ENCODE data around the gene CAPN8. TPM values are rescaled to one million over a fixed set of nuclear protein-coding genes. Genes with fewer than 3 reads are reported as not detected.

Gene CAPN8
- total RNA-seq, 1 donor from 2014 or later, result not detected

DNA sequence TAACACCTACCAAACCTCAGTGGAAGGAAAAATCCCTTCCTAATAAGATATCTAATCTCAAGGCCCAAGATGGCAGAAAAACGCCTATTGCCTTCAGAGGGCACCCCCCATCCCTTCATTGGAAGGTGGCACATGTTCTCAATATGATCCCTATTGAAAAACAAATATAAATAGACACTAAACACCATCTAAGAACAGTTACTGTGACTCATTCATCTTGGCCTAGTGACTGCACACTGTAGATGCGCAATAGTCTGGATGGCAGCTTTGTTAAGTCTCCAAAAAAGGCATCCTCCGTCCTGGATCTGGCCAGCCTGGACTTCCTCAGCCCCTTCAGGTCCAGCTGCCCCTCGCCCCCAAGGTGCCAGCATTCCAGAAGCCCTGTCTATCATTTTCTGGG lies 121.9 kb downstream of the CAPN8 start:
- intact Hi-C loops (cut with micrococcal nuclease), result no loop called here
- Mint-ChIP-seq H3K27ac (no peak overlapping the region), H3K4me1 (ENCODE audit: low read depth) (no peaks in the 10 kb centered on the region), H3K4me3 (no peak overlapping the region), H3K9me3 (peaks cover 3% of the 10 kb centered on the region), H3K27me3 (ENCODE audit: insufficient read depth) (no peaks in the 10 kb centered on the region), H3K36me3 (ENCODE audit: low read depth) (no peaks in the 10 kb centered on the region)
- DNase-seq (ENCODE audit: low spot score), result no peak

DNA sequence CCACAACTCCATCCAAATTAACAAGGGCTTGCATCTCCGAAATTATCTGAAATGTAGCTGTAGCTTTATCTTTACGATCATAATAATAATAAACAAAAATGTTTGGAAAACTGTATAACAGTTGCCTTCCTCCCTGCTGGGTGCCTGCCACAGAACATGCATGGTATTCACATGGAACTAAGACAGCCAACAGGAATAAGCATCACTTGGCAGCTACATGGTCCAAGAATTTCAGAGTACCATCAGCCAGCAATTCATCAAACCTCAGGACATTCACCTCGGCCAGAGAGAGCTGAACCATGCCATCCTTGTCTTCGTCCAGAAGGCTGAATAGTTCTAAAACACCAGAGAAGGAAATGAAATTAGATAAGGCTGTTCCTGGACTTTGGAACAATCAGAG lies 122.7 kb downstream of the CAPN8 start:
- H3K9me3 Mint-ChIP-seq, result no peaks in the 10 kb centered on the region
- H3K4me3 Mint-ChIP-seq, result no peak overlapping the region
- H3K27ac Mint-ChIP-seq, result no peak overlapping the region
- intact Hi-C loops (cut with micrococcal nuclease), result no loop called here
- no peaks in the 10 kb centered on the region for H3K36me3 Mint-ChIP-seq (ENCODE audit: low read depth)
- H3K27me3 Mint-ChIP-seq (ENCODE audit: insufficient read depth), result no peaks in the 10 kb centered on the region
- no peaks in the 10 kb centered on the region for H3K4me1 Mint-ChIP-seq (ENCODE audit: low read depth)
- DNase-seq (ENCODE audit: low spot score), result no peak

DNA sequence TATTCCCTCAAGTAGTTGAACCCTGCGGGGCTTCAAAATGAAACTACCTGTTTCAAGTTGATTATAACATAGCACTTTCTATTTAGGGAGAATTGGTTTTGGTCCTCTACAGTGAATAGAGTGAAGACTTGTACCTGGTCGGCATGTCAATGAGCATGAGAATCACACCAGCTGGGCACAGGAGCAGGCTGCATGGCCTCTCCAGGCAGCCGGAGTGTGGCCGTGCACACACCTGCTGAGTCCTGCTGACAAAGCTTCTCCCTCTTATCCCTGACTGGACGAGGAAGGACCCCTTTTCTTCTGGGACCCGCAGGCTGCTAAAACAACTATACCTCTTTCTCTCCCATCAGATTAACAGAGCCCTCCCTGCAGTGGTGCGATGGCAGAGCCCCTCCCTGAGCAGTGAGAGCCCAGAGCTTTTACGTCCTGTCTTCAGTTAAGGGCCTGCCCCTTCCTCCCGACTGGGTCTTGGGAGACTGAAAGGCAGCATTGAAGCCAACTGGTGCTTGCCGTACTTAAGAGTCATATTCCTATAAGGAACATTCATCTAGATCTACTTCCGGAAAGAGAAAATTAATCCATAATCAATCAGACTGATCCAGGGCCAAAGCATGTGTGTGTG lies 124.9 kb downstream of the CAPN8 start:
- no peaks in the 10 kb centered on the region for H3K4me1 Mint-ChIP-seq (ENCODE audit: low read depth)
- no peak for DNase-seq (ENCODE audit: low spot score)
- H3K27me3 Mint-ChIP-seq (ENCODE audit: insufficient read depth), result no peaks in the 10 kb centered on the region
- no peaks in the 10 kb centered on the region for H3K9me3 Mint-ChIP-seq
- no peak overlapping the region for H3K27ac Mint-ChIP-seq
- no peak overlapping the region for H3K4me3 Mint-ChIP-seq
- intact Hi-C loops (cut with micrococcal nuclease), result no loop called here
- no peaks in the 10 kb centered on the region for H3K36me3 Mint-ChIP-seq (ENCODE audit: low read depth)

DNA sequence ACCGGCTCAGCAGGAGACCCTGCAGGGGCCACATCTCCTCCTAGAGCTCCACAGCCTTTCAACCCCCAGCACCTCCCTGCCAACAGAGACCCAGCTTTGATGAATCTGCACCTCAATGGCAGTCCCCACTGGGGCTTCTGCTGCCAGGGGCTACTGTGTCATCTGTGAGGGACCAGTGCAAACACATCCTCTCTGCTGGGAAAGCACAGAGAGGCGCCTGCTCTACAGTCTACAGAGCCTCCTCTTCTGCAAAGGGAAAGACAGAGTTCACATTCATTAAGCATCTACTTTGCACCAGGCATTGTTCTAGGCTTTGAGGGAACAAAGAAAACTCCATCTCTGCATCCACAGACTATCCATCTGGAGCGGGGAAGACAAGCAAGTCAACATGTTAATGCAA lies 125.8 kb downstream of the CAPN8 start:
- Mint-ChIP-seq H3K4me3 (no peak overlapping the region), H3K36me3 (ENCODE audit: low read depth) (no peaks in the 10 kb centered on the region), H3K9me3 (no peaks in the 10 kb centered on the region), H3K27me3 (ENCODE audit: insufficient read depth) (peaks cover 4% of the 10 kb centered on the region), H3K27ac (no peak overlapping the region), H3K4me1 (ENCODE audit: low read depth) (no peaks in the 10 kb centered on the region)
- intact Hi-C loops (cut with micrococcal nuclease), result no loop called here
- no peak for DNase-seq (ENCODE audit: low spot score)

DNA sequence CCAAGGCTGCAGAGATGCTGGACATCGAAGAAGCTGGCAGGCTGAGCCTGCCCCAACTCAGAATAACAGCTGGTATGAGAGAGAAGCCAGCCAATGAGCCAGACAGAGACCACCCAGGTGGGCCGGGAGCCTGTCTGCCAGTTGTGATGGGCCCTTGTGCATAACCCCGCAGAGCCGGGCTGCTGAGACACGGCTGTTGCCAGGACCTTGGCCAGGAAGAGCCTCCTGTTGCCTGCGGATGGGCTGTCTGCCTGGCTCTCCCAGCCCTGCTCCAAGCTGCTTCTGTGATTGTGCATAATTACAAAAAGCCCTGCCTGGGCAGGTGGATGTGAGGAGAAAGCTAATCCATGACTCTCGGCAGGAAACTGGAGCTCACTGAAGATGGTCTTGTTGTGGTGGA lies 126.5 kb downstream of the CAPN8 start:
- no peak overlapping the region for H3K27ac Mint-ChIP-seq
- no peaks in the 10 kb centered on the region for H3K4me1 Mint-ChIP-seq (ENCODE audit: low read depth)
- no peaks in the 10 kb centered on the region for H3K9me3 Mint-ChIP-seq
- H3K36me3 Mint-ChIP-seq (ENCODE audit: low read depth), result no peaks in the 10 kb centered on the region
- intact Hi-C loops (cut with micrococcal nuclease), result no loop called here
- H3K27me3 Mint-ChIP-seq (ENCODE audit: insufficient read depth), result peaks cover 6% of the 10 kb centered on the region
- no peak overlapping the region for H3K4me3 Mint-ChIP-seq
- DNase-seq (ENCODE audit: low spot score), result no peak

DNA sequence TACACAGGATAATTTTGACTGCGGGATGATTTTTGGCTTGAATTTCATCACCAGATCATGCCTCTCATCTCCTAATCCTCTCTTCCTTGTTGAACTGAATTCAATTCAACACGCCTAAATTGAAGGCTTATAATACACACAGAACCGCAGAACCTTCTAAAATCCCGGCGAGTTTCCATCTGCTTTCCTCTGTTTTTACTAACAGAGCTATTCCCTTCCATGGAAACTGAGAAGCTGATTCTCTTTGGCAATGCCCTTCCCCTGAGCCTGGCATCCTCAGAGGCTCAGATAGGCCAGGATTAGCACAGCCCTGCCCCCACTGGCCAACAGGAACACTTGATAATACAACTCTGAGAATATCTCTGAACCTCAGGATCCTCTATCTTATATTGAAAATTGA lies 130.2 kb downstream of the CAPN8 start:
- H3K4me3 Mint-ChIP-seq, result no peak overlapping the region
- intact Hi-C loops (cut with micrococcal nuclease), result no loop called here
- H3K27me3 Mint-ChIP-seq (ENCODE audit: insufficient read depth), result peaks cover 11% of the 10 kb centered on the region
- no peak overlapping the region for H3K27ac Mint-ChIP-seq
- no peaks in the 10 kb centered on the region for H3K9me3 Mint-ChIP-seq
- H3K36me3 Mint-ChIP-seq (ENCODE audit: low read depth), result no peaks in the 10 kb centered on the region
- DNase-seq (ENCODE audit: low spot score), result no peak
- no peaks in the 10 kb centered on the region for H3K4me1 Mint-ChIP-seq (ENCODE audit: low read depth)

DNA sequence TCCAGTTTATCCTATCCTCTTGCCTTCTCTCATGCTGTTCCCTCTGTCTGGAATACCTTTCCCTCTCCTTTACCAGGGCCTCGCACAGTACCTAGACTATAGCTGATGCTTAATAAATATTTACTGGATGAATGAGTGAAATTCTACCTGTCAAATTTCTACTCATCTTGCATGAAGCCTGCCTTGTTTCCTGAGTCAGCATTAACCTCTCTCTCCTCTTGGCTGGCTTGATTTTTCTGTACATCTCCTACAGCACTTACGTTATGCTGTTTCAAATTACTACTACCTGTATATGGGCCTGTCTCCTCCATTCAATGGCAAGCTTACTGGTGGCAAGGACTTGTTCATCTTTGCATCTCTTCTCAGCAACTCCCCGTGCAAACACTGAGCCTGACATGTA lies 130.8 kb downstream of the CAPN8 start:
- Mint-ChIP-seq H3K36me3 (ENCODE audit: low read depth) (no peaks in the 10 kb centered on the region), H3K27me3 (ENCODE audit: insufficient read depth) (peaks cover 11% of the 10 kb centered on the region), H3K4me1 (ENCODE audit: low read depth) (no peaks in the 10 kb centered on the region), H3K27ac (no peak overlapping the region), H3K9me3 (no peaks in the 10 kb centered on the region), H3K4me3 (no peak overlapping the region)
- no peak for DNase-seq (ENCODE audit: low spot score)
- intact Hi-C loops (cut with micrococcal nuclease), result no loop called here

DNA sequence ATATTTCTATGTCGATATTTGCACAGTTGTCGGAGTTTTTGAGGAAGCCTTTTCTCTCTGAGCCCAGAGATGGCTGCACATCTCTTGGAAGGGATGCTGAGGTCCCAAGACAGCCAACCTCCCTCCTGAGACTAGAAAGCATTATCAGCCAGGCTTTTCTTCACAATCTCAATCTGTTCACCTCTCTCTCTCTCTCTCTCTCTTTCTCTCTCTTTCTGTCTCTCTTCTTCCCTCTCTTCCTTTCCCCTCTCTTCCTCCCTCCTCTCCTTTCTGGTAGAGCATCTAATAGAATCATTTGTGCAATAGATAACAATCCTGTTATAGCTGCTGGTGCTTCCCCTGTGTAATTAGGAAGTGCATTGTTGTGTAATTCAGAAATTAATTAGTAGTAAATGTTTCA lies 131.8 kb downstream of the CAPN8 start:
- intact Hi-C loops (cut with micrococcal nuclease), result no loop called here
- Mint-ChIP-seq H3K4me3 (no peak overlapping the region), H3K36me3 (ENCODE audit: low read depth) (no peaks in the 10 kb centered on the region), H3K27ac (no peak overlapping the region), H3K4me1 (ENCODE audit: low read depth) (no peaks in the 10 kb centered on the region), H3K9me3 (no peaks in the 10 kb centered on the region), H3K27me3 (ENCODE audit: insufficient read depth) (peaks cover 11% of the 10 kb centered on the region)
- DNase-seq (ENCODE audit: low spot score), result no peak

DNA sequence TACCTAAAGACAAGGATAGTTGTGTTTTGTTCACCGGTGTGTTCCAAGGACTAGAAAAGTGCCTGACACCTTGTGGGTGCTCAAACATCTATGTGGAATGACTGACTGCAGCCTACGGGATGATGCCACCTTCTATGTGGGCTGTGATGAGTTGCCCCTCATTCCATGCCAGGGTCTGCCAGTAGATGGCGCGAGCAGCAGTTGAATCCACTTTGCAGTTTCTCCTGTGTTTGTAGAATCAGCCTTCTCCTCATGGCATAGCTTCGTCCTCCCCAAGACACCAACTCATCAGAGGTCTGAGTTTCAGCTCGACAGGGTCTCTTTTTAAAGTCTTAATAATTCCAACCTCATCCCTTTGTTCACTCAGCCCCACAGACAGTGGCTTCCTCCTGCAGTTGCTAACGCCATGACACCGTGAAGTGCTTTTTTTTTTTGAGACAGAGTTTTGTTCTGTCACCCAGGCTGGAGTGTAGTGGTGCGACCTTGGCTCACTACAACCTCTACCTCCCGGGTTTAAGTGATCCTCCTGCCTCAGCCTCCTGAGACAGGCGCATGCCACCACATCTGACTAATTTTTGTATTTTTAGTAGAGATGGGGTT lies 133.7 kb downstream of the CAPN8 start:
- no peaks in the 10 kb centered on the region for H3K9me3 Mint-ChIP-seq
- no peaks in the 10 kb centered on the region for H3K4me1 Mint-ChIP-seq (ENCODE audit: low read depth)
- no peak overlapping the region for H3K27ac Mint-ChIP-seq
- H3K27me3 Mint-ChIP-seq (ENCODE audit: insufficient read depth), result peaks cover 13% of the 10 kb centered on the region
- no peaks in the 10 kb centered on the region for H3K36me3 Mint-ChIP-seq (ENCODE audit: low read depth)
- intact Hi-C loops (cut with micrococcal nuclease), result no loop called here
- H3K4me3 Mint-ChIP-seq, result no peak overlapping the region
- peak; percentile 5 for DNase-seq (ENCODE audit: low spot score)

DNA sequence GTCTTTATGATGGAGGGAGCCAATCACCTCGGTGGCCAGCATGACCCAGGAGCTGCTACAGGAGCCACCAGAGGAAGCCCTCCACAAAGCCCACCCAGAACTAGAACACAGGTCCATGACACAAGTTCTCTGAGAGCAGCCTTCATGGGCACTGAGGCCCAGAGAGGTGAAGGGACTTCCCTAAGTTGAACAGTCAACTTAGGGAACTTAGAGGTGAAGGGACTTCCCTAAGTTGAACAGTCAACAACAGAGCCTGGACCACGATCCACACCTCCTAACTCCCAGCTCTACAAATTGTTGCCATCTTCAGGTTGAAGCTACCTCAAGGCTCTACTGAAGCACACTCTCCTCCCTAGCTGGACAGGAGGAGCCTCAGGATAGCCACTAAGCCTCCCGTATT lies 139.5 kb downstream of the CAPN8 start:
- peaks cover 5% of the 10 kb centered on the region for H3K27me3 Mint-ChIP-seq (ENCODE audit: insufficient read depth)
- no peaks in the 10 kb centered on the region for H3K9me3 Mint-ChIP-seq
- intact Hi-C loops (cut with micrococcal nuclease), result no loop called here
- H3K4me3 Mint-ChIP-seq, result no peak overlapping the region
- H3K36me3 Mint-ChIP-seq (ENCODE audit: low read depth), result no peaks in the 10 kb centered on the region
- no peak overlapping the region for H3K27ac Mint-ChIP-seq
- peak; percentile 3 for DNase-seq (ENCODE audit: low spot score)
- peaks cover 11% of the 10 kb centered on the region for H3K4me1 Mint-ChIP-seq (ENCODE audit: low read depth)

DNA sequence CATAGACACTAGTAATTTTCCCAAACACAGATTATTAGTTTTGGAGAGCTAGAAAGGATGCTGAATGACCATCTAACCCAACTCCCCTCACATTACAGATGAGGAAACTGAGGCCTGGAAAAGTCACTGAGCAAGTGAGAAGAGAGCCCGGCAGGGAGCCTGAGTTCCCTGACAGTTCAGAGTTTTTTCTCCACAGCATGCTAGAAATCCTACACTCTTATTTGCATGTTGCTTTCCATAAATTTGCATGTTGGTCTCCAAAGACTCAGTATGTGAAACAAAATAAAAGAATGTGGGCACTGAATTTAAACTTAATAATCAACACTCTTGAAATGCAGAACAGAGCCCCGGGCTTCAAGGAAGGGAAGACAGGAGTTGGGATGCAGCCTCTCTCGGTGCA lies 140.0 kb downstream of the CAPN8 start:
- DNase-seq (ENCODE audit: low spot score), result no peak
- Mint-ChIP-seq H3K27ac (no peak overlapping the region), H3K4me3 (no peak overlapping the region), H3K36me3 (ENCODE audit: low read depth) (no peaks in the 10 kb centered on the region), H3K9me3 (no peaks in the 10 kb centered on the region), H3K27me3 (ENCODE audit: insufficient read depth) (peaks cover 5% of the 10 kb centered on the region), H3K4me1 (ENCODE audit: low read depth) (peaks cover 11% of the 10 kb centered on the region)
- intact Hi-C loops (cut with micrococcal nuclease), result no loop called here

DNA sequence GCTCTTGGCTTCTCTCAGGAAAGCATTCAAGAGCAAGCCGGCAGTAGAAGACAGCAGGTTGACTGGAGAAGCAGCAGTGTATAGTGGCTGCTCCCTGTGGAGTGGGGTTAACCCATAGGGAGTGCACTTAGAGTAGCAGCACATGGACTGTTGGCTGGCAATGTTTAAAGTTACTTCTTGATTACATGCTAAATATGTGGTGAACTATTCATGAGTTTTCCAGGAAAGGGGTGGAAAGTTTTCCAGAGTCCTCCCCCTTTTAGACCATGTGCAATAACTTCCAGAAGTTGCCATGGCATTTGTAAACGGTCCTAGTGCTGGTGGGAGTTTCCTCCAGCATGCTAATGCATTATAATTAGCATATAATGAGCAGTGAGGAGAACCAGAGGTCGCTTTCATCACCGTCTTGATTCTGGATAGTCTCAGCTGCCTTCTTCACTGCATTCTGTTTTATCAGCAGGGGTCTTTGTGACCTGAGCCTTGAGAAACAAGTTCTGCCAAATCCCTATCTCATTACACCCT lies 140.5 kb downstream of the CAPN8 start:
- peaks cover 11% of the 10 kb centered on the region for H3K4me1 Mint-ChIP-seq (ENCODE audit: low read depth)
- no peaks in the 10 kb centered on the region for H3K9me3 Mint-ChIP-seq
- no peak for DNase-seq (ENCODE audit: low spot score)
- intact Hi-C loops (cut with micrococcal nuclease), result no loop called here
- H3K36me3 Mint-ChIP-seq (ENCODE audit: low read depth), result no peaks in the 10 kb centered on the region
- no peak overlapping the region for H3K4me3 Mint-ChIP-seq
- H3K27me3 Mint-ChIP-seq (ENCODE audit: insufficient read depth), result peaks cover 5% of the 10 kb centered on the region
- H3K27ac Mint-ChIP-seq, result no peak overlapping the region

DNA sequence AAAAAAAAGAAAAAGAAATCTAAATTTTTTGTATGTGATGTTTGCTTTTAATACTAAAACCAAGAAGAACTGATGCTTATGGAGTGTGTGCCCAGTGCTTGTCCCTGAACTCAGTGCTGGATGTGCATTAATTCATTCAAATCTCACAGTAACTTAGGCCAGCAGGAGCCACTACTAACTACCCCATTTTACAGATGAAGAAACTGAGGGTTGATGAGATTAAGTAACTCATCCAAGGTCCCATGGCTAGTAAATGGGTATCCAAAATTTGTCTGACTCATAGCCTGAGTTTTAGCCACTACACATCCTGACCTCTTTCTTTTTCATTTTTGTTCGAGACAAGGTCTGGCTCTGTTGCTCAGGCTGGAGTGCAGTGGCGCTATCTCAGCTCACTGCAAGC lies 144.4 kb downstream of the CAPN8 start:
- H3K36me3 Mint-ChIP-seq (ENCODE audit: low read depth), result peaks cover 2% of the 10 kb centered on the region
- H3K9me3 Mint-ChIP-seq, result no peaks in the 10 kb centered on the region
- intact Hi-C loops (cut with micrococcal nuclease), result no loop called here
- no peak for DNase-seq (ENCODE audit: low spot score)
- peaks cover 16% of the 10 kb centered on the region for H3K4me1 Mint-ChIP-seq (ENCODE audit: low read depth)
- peaks cover 5% of the 10 kb centered on the region for H3K27me3 Mint-ChIP-seq (ENCODE audit: insufficient read depth)
- no peak overlapping the region for H3K27ac Mint-ChIP-seq
- H3K4me3 Mint-ChIP-seq, result no peak overlapping the region

DNA sequence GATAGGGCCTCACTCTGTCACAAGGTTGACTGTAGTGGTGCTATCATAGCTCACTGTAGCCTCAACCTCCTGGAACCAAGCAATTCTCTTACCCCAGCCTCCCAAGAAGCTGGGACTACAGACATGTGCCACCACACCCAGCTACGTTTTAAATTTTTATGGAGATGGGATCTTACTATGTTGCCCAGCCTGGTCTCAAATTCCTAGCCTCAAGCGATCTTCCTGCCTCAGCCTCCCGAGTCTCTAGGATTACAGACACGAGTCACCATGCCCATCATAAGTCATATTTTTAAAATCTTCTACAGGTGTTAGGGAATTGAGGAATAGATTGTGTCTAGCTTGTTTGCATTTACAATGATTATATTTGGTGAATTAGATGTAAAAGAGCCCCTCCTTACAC lies 145.3 kb downstream of the CAPN8 start:
- H3K27me3 Mint-ChIP-seq (ENCODE audit: insufficient read depth), result peaks cover 5% of the 10 kb centered on the region
- intact Hi-C loops (cut with micrococcal nuclease), result no loop called here
- no peaks in the 10 kb centered on the region for H3K9me3 Mint-ChIP-seq
- H3K4me3 Mint-ChIP-seq, result no peak overlapping the region
- H3K27ac Mint-ChIP-seq, result no peak overlapping the region
- H3K36me3 Mint-ChIP-seq (ENCODE audit: low read depth), result peaks cover 2% of the 10 kb centered on the region
- H3K4me1 Mint-ChIP-seq (ENCODE audit: low read depth), result peaks cover 16% of the 10 kb centered on the region
- no peak for DNase-seq (ENCODE audit: low spot score)
